GM12891 (cell line): ENCODE measurements around the gene SPTBN1.

Experiments used
- DNase-seq: peaks from one replicate; pipeline ENCODE4 v3.0.0; 2011; ENCODE audit warnings: low spot score; ENCODE audit not compliant: insufficient read length
- FAIRE-seq: peaks from 2 replicates; lab custom pipeline; 2011; peaks lifted over from hg19 to GRCh38; lab: Jason Lieb, UNC
- PAX5 ChIP-seq: IDR thresholded peaks from 2 replicates; pipeline ENCODE4 v1.6.1; 2011; ENCODE audit warnings: low read length, moderate library complexity, mild to moderate bottlenecking; ENCODE audit not compliant: insufficient read depth, severe bottlenecking
- POLR2A ChIP-seq: IDR thresholded peaks from 2 replicates; pipeline ENCODE4 v1.6.1; 2011; ENCODE audit warnings: low read depth, low read length, control low read depth
- POLR2AphosphoS5 ChIP-seq: IDR thresholded peaks from 2 replicates; pipeline ENCODE4 v1.6.1; 2011; ENCODE audit warnings: low read depth, low read length, control low read depth
- POU2F2 ChIP-seq: IDR thresholded peaks from 2 replicates; pipeline ENCODE4 v1.6.1; 2011; ENCODE audit warnings: low read depth, mild to moderate bottlenecking, control low read depth, low read length, moderate library complexity
- SPI1 ChIP-seq: IDR thresholded peaks from 2 replicates; pipeline ENCODE4 v1.6.1; 2011; ENCODE audit warnings: low read depth, low read length, control low read depth
- TAF1 ChIP-seq: IDR thresholded peaks from 2 replicates; pipeline ENCODE4 v1.6.1; 2011; ENCODE audit warnings: low read depth, low read length, control low read depth

The SPTBN1 gene

DNA sequence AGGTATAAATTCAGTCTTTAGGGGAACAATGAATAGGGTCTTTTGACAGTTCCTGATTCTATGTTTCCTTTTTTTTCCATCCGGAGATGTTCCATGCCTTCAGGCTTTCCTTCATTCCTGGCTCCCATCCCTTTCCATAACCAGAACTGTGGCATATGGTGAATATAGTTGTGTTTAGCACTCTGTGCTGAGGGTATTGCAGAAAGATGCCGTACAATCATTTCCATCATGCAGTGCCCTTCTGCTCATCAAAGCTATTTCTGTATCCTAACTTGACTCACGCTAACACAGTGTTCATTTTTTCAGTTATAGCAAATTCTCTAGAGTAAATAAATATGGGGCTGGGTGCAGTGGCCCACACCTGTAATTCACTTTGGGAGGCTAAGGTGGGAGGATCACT lies 135.4 kb downstream of the SPTBN1 start:
- TF ChIP-seq PAX5 (no peak), POU2F2 (no peak), POLR2AphosphoS5 (no peak), POLR2A (no peak), SPI1 (no peak), TAF1 (no peak)
- DNase-seq = no peak
- FAIRE-seq = peak; percentile 9

DNA sequence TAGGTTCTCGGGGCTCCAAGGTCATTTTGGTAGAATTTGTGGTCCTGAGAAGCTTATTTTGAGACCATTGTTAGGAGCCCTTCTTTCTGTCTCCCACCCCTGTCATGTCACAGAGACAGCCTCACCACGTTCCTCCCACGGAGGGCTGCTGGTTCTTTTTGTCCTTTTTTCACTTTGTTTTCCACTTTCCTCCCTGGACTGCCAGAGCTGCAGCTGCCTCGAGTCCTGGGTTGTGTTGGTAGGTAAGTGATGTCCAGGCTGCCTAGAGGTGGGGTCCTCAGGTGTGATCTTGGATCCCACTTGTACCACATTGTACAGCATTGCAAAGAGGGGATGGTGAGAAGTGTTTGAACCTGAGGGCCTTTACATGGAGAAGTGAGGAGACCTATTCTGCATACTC lies 137.1 kb downstream of the SPTBN1 start:
- FAIRE-seq = no peak

DNA sequence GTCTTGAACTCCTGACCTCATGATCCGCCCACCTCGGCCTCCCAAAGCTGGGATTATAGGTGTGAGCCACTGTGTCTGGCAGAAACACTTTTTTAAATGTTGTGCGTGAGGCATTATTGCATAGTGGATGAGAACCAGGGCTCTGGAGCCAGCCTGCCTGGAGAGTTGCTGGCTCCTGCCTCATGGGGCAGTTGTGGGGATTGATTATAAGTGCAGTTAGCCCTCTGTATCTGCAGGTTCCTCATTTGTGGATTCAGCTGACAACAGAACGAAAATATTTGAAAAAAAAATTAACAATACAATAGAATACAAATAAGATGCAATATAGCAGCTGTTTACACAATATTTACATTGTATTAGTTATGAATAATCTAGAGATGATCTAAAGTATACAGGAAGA lies 137.9 kb downstream of the SPTBN1 start:
- no peak for TF ChIP-seq TAF1
- TF ChIP-seq POU2F2 = no peak
- no peak for TF ChIP-seq PAX5
- TF ChIP-seq POLR2A = no peak
- no peak for TF ChIP-seq POLR2AphosphoS5
- 0 out of 2 replicates have a peak, but pooled peaks have one; percentile 14 for TF ChIP-seq SPI1
- DNase-seq (no peak), FAIRE-seq (no peak)

More for the DNA sequence above, 137.1 kb downstream of the SPTBN1 start:
- no peak for TF ChIP-seq SPI1
- no peak for TF ChIP-seq TAF1
- TF ChIP-seq POLR2A = no peak
- TF ChIP-seq PAX5 = no peak
- no peak for TF ChIP-seq POLR2AphosphoS5
- TF ChIP-seq POU2F2 = no peak
- no peak for DNase-seq

DNA sequence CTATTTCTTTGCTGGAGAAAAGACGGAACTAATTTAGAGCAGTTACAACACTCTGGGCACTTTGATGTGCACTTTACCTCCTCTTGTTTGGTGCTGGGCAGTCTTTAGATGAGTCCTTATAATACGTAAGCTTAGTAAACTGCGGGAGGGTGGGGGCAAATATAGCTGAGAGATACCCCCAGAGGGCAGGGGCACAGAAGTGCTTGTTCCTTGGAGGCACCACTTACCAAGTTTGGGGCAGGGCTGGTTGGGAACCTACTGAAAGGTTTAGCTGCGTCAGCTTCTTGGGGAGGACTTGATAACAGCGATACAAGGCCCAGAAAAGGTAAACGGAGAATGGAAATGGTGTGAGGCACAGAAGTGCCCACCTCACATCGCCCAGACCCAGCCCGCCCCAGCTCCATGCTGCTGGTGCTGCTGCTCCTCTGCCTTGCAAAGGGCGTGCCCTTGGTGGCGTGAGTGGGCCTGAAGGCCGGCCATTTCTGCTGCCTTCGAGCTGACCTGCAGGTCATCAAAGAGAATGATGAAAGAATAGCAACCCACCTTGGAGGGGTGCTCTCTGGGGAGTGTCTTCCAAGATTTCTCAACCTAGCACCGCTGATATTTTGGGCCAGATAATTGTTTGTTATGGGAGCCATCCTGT lies 139.2 kb downstream of the SPTBN1 start:
- TF ChIP-seq TAF1 = no peak
- TF ChIP-seq POLR2A = no peak
- TF ChIP-seq SPI1 = no peak
- TF ChIP-seq PAX5 = no peak
- no peak for TF ChIP-seq POU2F2
- TF ChIP-seq POLR2AphosphoS5 = no peak
- FAIRE-seq = no peak

DNA sequence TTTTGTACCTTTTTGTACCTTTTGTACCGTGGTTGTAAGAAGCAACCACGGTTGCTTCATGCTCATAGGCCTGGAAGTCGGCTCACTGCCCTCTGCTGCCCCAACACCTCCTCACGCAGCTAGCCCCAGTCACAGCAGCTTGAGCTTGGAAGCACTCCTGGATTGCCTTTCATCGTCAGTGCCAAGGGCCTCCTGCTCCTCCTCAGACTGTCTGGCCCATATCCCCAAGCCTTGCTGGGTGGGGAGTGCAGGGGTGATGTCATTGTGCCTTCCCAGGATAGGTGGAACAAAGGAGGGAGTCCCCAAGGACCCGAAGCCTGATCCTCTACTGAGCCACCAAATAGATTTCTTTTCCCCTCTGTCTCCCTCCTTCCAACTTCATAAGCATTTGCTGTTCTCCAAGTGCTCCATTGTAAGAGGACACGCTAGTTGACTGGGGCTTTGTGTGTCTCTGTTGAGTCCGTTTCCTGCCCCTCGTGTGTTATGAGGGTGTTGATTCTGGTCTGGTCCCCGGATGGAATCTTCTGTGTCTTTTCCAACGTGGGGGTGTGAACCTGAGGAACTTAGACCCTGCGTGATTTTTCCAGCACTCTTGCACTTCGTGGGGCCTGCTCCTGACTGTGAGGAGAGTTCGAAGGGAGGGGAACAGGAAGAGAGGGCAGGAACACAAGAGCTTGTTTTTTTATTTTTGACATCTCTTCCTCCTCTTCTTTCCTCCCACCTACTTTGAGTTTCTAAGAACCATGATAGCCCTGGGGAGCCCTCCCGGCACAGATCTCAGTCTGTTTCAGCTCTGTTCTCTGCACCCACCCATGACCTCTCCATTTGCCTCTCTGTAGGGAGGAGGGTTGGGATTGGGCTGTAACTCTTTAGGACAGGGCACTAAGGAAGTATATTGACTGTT lies 140.1 kb downstream of the SPTBN1 start:
- no peak for DNase-seq
- no peak for FAIRE-seq
- TF ChIP-seq PAX5 = no peak
- no peak for TF ChIP-seq TAF1
- no peak for TF ChIP-seq POLR2AphosphoS5
- TF ChIP-seq POU2F2 = no peak
- TF ChIP-seq POLR2A = no peak
- TF ChIP-seq SPI1 = no peak

More for the DNA sequence above, 139.2 kb downstream of the SPTBN1 start:
- no peak for DNase-seq

DNA sequence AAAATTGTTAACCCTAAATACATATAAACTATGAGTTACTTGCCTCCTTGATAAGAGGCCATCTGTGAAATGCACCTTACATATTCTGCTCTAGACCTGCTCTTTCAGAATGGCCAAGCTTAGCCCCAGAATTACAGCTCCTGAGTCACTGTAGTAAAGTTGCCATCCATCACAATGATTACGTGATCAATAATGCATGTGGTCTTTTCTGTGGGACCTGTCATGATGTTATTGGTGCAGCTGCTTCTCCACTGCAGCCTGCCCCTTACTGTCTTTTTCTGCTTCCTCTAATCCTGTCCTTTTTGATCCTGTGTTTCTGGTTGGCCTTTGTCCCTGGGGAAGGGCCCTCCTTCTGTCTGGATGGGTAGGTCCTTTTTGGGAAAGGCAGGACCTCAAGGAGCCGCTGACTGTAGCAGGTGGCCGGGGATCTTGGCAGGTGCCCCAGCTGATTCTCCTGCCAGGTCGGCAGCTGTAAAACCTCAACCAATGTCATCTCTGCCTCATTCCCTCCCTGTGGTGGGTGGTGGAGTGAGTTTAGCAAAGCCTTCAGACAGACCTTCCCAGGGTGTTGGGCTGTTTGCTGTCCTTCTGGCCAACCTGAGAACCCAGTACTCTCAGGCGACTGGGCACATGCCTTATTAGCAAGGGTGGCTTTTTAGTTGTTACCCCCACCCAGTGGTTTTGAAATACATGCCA lies 141.2 kb downstream of the SPTBN1 start:
- TF ChIP-seq POU2F2 (no peak), POLR2A (no peak), POLR2AphosphoS5 (no peak)
- FAIRE-seq = peak; percentile 5
- DNase-seq = no peak

DNA sequence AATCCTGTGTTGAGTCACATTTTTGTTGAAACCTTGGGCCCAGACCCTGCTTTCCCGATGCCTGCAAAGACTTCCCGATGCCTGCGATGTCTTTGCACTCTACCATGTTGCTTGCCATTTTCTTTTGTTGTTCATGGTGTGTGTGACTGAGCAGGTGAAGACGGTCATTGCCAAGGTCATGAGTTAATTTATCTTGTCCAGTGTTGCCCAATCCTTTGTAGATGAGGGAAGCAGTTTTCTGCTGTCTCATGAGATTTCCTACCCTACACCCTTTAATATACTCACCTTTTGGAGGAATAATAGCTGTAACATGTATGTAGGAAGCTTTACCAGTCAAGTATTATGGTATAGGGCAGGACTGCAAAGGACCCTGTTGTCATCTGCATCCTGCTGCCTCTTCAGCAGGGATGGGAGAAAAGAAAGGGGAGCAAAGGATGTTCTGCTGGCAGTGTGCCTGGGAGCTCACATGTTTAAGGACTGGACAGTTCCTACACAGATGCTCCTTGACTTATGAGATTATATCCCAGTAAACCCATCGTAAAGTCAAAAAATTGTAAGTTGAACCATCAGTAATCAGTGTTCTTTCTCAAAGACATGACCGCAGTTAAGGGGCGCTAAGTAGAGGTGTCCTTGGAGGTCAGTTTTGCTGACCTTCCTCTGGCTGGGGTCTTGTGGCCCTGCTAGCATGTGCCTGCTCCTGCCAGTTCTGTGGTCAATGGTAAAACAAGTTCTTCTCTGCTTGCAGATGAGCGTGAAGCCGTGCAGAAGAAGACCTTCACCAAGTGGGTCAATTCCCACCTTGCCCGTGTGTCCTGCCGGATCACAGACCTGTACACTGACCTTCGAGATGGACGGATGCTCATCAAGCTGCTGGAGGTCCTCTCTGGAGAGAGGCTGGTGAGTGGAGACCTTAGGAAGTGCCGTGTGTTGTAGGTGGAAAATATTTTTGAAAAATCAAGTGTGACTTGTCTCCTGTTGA lies 142.5 kb downstream of the SPTBN1 start:
- TF ChIP-seq PAX5 (no peak), POU2F2 (no peak), POLR2A (no peak), SPI1 (no peak), POLR2AphosphoS5 (no peak), TAF1 (no peak)
- FAIRE-seq (no peak), DNase-seq (no peak)

DNA sequence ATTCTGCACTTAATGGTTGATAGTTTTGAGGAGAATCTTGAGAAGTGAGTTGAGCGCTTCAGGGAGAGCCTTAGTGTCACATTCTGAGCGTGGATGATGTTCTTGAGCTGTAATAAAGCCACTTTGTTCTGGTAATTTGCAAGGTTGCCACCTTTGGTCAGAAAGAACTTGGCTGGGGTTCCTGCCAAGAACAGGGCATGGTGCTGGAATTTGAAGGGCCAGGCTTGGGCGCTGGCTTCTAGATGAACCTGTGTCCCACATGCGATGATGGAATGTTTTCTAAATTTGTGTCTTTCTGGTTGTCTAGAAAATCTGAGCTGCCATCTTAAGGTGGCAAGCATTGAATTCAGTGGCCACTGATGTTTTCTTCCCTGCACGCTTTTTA lies 143.2 kb downstream of the SPTBN1 start:
- FAIRE-seq = no peak
- TF ChIP-seq POLR2AphosphoS5 (no peak), POLR2A (no peak), POU2F2 (no peak), TAF1 (no peak), SPI1 (no peak), PAX5 (no peak)
- no peak for DNase-seq

DNA sequence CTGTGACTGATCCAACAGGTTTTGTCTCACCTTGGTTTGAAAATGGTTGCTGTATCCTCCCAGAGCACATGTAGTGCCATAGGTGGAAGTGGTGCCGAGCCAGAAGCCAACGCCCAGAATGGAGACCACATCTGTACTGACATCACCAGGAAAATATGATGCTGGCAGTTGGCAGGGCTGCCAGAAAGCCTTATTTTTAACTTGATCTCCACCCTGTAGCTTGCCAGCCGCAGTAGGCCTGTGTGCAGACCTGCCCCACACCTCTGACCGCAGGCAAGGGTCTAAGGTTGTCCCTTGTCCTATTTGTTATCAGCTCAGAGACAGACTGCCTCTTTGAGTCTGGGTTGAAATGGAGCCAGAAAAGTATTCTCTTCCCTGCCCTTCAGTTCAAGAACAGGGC lies 143.8 kb downstream of the SPTBN1 start:
- TF ChIP-seq POLR2A = no peak
- no peak for TF ChIP-seq POU2F2
- TF ChIP-seq SPI1 = no peak
- no peak for TF ChIP-seq PAX5
- TF ChIP-seq TAF1 = no peak
- no peak for TF ChIP-seq POLR2AphosphoS5
- DNase-seq = no peak
- FAIRE-seq = no peak
